HG03095 (cell line): ENCODE measurements around the gene KIR3DL1.
"Not testable (repeated sequence)": the region's sequence is repeated elsewhere in the genome, so short reads cannot be mapped to it uniquely, and the experiment has no call there.

Experiments
- ATAC-seq: cut with Tn5 transposase; IDR thresholded peaks from one replicate; pipeline ENCODE4 v1.9.1; 2021; ENCODE audit warnings: moderate library complexity; ENCODE audit not compliant: unreplicated experiment

KIR3DL1 gene

GRCh38 chr19:54806516-54806838 is 9.8 kb upstream of the KIR3DL1 start:
- no peak for ATAC-seq

DNA sequence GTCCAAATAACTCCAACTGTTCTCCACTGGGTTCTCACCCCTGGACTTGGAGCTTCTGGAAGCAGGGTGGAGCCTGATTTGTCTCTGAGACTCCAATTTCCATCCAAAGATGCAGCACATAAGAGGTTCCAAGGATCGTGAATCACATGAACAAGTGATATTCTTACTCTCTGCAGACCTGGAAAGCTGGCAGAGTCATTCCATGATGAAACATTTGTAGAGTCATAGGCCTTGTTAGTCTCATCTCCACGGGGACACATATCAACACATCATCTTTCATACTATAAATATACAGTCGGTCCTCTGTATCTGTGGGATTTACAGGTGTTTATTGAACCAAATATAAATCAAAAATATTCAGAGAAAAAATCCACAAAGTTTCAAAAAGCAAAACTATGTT is 1.7 kb upstream of the KIR3DL1 start:
- ATAC-seq = not testable (repeated sequence)

DNA sequence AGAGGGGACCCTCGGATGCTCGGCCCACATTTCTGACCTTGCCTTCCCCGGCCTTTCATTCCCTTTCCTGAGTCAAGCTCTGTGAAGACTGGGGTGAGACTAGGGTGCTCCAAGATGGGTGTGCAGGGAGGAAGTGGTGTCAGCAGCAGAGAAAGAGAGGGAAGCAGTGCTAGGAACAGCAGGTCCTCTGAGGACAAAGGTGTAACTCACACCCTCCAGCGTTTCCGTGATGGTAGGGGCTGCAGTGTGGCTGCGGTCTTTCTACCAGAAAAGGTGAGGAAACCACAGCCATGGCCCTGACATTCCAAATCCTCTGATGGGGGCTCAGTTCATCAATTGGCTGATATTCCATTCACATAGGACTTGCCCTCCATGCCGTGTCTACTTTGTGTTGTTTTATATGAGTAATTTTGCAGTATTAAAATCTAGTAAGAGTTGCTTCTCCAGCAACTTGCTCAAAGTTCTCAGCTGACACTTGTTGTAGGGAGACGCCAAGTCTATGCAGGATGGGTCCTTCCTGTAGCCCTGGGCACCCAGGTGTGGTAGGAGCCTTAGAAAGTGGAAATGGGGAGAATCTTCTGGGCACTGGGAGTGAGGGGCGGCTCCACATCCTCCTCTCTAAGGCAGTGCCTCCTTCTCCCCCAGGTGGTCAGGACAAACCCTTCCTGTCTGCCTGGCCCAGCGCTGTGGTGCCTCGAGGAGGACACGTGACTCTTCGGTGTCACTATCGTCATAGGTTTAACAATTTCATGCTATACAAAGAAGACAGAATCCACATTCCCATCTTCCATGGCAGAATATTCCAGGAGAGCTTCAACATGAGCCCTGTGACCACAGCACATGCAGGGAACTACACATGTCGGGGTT is 1.6 kb downstream of the KIR3DL1 start:
- no peak for ATAC-seq

DNA sequence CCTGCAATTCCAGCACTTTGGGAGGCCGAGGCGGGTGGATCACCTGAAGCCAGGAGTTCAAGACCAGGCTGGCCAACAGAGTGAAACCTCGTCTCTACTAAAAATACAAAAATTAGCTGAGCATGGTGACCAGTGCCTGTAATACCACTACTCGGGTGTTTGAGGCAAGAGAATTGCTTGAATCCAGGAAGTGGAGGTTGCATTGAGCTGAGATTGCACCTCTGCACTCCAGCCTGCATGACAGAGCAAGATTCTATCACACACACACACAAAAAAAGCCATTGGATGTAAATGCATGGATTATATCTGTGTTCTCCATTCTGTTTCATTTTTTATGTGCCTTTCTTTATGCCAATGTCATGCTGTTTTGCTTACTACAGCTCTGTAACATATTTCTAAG is 8.1 kb downstream of the KIR3DL1 start:
- not testable (repeated sequence) for ATAC-seq

DNA sequence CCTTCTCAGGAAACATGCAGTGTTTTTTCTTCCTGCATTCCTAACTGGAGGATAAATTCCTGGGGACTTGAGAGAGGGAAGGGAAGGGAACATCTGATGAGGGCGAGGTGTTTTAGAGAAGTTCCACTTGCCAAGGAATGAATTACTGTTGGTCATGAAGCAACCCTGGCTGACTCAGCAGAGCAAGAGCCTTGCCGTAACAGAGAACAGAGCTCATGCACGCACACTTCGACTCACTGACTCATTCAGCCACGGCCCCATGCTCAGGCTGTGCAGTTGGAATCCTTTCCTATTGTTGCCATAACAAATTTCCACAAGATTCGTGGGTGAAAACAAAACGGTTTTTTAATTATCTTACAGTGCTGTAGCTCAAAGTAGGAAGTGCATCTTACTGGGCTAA is 9.1 kb downstream of the KIR3DL1 start:
- ATAC-seq = not testable (repeated sequence)

GRCh38 chr19:54828064-54828463 is 11.8 kb downstream of the KIR3DL1 start:
- not testable (repeated sequence) for ATAC-seq

- ATAC-seq = not testable (repeated sequence)
Observed at GRCh38 chr19:54832496-54832895, 16.2 kb downstream of the KIR3DL1 start, which contains the start of gene KIR2DS4. Gene KIR2DS4, plus strand, starts transcription at chr19:54832676.

DNA sequence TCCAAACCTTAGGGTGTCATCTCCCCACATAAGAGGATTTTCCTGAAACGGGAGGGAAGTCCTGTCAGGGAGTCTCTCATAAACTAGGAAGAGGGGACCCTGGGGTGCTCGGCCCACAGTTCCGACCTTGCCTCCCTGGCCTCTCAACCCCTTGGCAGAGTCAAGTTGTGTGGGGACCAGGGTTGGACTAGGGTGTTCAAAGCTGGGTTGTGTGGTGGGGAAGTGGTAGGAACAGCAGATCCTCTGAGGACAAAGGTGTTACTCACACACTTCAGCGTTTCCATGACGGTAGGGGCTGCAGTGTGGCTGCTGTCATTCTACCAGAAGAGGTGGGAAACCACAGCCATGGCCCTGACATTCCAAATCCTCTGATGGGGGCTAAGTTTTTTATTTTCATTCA is 18.9 kb downstream of the KIR3DL1 start:
- not testable (repeated sequence) for ATAC-seq

- not testable (repeated sequence) for ATAC-seq
Observed at GRCh38 chr19:54837522-54837921, 21.3 kb downstream of the KIR3DL1 start.

DNA sequence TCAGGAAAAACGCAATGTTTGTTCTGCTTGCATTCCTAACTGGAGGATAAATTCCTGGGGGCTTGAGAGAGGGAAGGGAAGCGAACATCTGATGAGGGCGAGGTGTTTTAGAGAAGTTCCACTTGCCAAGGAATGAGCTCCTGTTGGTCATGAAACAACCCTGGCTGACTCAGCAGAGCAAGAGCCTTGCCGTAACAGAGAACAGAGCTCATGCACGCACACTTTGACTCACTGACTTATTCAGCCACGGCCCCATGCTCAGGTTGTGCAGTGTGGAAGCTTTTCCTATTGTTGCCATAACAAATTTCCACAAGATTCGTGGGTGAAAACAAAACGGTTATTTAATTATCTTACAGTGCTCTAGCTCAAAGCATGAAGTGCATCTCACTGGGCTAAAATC is 26.9 kb downstream of the KIR3DL1 start:
- ATAC-seq = not testable (repeated sequence)

DNA sequence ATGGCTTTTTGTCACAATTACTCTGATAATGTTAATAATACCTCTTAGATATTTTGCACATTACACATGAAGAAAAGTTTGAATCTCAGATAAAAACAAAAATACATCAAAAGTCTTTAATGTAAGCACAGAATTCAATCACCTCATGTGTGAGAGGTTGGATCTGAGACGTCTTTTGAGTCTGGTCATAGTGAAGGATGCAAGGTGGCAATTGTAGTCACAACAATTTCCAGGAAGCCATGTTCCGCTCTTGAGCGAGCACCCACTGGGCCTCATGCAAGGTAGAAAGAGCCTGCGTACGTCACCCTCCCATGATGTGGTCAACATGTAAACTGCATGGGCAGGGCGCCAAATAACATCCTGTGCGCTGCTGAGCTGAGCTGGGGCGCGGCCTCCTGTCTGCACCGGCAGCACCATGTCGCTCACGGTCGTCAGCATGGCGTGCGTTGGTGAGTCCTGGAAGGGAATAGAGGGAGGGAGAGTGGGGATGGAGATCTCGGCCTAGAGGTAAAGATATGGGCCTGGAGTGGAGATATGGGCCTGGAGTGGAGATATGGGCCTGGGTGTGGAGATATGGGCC is 33.9 kb downstream of the KIR3DL1 start, which contains the start of gene KIR3DL2:
Gene KIR3DL2 (plus strand): TSS at position 383 of the 580 bp plus-strand sequence. CDS start 33 bp downstream, at position 416.
- ATAC-seq = not testable (repeated sequence)

GRCh38 chr19:54850930-54851329 is 34.7 kb downstream of the KIR3DL1 start:
- ATAC-seq = no peak

DNA sequence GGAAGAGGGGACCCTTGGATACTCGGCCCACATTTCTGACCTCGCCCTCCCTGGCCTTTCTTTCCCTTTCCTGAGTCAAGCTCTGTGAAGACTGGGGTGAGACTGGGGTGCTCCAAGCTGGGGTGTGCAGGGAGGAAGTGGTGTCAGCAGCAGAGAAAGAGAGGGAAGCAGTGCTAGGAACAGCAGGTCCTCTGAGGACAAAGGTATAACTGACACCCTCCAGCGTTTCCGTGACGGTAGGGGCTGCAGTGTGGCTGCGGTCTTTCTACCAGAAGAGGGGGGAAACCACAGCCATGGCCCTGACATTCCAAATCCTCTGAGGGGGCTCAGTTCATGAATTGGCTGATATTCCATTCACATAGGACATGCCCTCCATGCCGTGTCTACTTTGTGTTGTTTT is 35.1 kb downstream of the KIR3DL1 start:
- ATAC-seq = no peak

GRCh38 chr19:54855241-54855640 is 39.0 kb downstream of the KIR3DL1 start:
- ATAC-seq = not testable (repeated sequence)

DNA sequence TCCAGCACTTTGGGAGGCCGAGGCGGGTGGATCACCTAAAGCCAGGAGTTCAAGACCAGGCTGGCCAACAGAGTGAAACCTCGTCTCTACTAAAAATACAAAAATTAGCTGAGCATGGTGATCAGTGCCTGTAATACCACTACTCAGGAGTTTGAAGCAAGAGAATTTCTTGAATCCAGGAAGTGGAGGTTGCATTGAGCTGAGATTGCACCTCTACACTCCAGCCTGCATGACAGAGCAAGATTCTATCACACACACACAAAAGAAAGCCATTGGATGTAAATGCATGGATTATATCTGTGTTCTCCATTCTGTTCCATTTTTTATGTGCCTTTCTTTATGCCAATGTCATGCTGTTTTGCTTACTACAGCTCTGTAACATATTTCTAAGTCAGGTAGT is 42.2 kb downstream of the KIR3DL1 start:
- not testable (repeated sequence) for ATAC-seq

- not testable (repeated sequence) for ATAC-seq
Observed at GRCh38 chr19:54859421-54859820, 43.2 kb downstream of the KIR3DL1 start.

DNA sequence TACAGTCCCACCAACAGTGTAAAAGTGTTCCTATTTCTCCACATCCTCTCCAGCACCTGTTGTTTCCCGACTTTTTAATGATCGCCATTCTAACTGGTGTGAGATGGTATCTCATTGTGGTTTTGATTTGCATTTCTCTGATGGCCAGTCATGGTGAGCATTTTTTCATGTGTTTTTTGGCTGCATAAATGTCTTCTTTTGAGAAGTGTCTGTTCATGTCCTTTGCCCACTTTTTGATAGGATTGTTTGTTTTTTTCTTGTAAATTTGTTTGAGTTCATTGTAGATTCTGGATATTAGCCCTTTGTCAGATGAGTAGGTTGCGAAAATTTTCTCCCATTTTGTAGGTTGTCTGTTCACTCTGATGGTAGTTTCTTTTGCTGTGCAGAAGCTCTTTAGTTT is 47.2 kb downstream of the KIR3DL1 start:
- ATAC-seq = not testable (repeated sequence)

- ATAC-seq = no peak
Observed at GRCh38 chr19:54871696-54872095, 55.4 kb downstream of the KIR3DL1 start.

GRCh38 chr19:54873990-54874389 is 57.7 kb downstream of the KIR3DL1 start, which contains the start of gene FCAR:
Gene FCAR, plus strand, starts transcription at chr19:54874235. Its CDS starts 55 bp downstream, at chr19:54874290.
- ATAC-seq = no peak

DNA sequence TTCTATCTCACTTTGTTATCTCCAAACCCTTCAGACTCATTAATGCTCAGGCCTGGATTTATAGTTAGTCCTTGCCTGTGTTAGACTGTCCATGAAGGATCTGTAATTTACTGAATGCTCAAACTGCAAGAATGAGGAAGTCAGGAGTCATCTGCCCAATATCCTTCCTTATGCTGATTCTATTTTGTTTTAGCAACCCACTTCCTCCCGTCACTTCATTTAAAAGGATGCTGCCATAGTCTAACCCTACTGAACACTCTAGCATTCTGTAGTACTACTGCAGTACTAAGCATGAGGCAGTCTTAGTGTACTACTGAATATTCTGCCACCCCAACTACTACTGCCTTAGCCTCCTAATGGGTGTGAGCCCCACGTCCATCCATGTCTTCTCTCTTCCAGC is 59.2 kb downstream of the KIR3DL1 start:
- ATAC-seq = no peak

GRCh38 chr19:54877471-54877870 is 61.2 kb downstream of the KIR3DL1 start:
- no peak for ATAC-seq
